Measurements from ENCODE around the gene COL15A1.

COL15A1 gene

GRCh38 chr9:99046068-99046467, 102.4 kb downstream of the COL15A1 start:
- peaks cover 14% of the 10 kb centered on the region for H3K27me3 Mint-ChIP-seq
- peaks cover 20% of the 10 kb centered on the region for H3K9me3 Mint-ChIP-seq
- H3K4me3 Mint-ChIP-seq, result no peak overlapping the region
- CTCF ChIA-PET, result no interaction called here
- no peak for DNase-seq
- no peak overlapping the region for H3K27ac Mint-ChIP-seq
- H3K4me1 Mint-ChIP-seq, result peaks cover 22% of the 10 kb centered on the region
- peaks cover 6% of the 10 kb centered on the region for H3K36me3 Mint-ChIP-seq

- Mint-ChIP-seq H3K27me3 (peaks cover 11% of the 10 kb centered on the region), H3K4me1 (peaks cover 17% of the 10 kb centered on the region), H3K27ac (no peak overlapping the region), H3K9me3 (peaks cover 20% of the 10 kb centered on the region), H3K4me3 (no peak overlapping the region), H3K36me3 (peaks cover 6% of the 10 kb centered on the region)
- CTCF ChIA-PET, result no interaction called here
- no peak for DNase-seq
These were observed 102.9 kb downstream of the COL15A1 start for GRCh38 chr9:99046542-99047071.

- Mint-ChIP-seq H3K27me3 (peaks cover 9% of the 10 kb centered on the region), H3K4me1 (peaks cover 34% of the 10 kb centered on the region), H3K9me3 (peaks cover 15% of the 10 kb centered on the region), H3K4me3 (no peak overlapping the region), H3K27ac (no peak overlapping the region), H3K36me3 (peaks cover 3% of the 10 kb centered on the region)
- no peak for DNase-seq
- CTCF ChIA-PET, result interaction anchor here (0.9 kb wide), 1 partner anchor 44 kb away, joined by 3 read pairs; no protein-coding TSS in a partner anchor
These were observed 105.5 kb downstream of the COL15A1 start for GRCh38 chr9:99049228-99049627.

- Mint-ChIP-seq H3K4me3 (no peak overlapping the region), H3K36me3 (peaks cover 4% of the 10 kb centered on the region), H3K27ac (no peak overlapping the region), H3K9me3 (peaks cover 11% of the 10 kb centered on the region), H3K27me3 (peaks cover 9% of the 10 kb centered on the region), H3K4me1 (peaks cover 38% of the 10 kb centered on the region)
- CTCF ChIA-PET, result interaction anchor here (1.4 kb wide), 1 partner anchor 49 kb away, joined by 4 read pairs; no protein-coding TSS in a partner anchor
- no peak for DNase-seq
These were observed 105.9 kb downstream of the COL15A1 start for GRCh38 chr9:99049641-99050040.

- Mint-ChIP-seq H3K36me3 (peaks cover 6% of the 10 kb centered on the region), H3K9me3 (peaks cover 6% of the 10 kb centered on the region), H3K4me1 (peaks cover 37% of the 10 kb centered on the region), H3K27ac (no peak overlapping the region), H3K27me3 (peaks cover 10% of the 10 kb centered on the region), H3K4me3 (no peak overlapping the region)
- DNase-seq, result no peak
- CTCF ChIA-PET, result interaction anchor here (1.4 kb wide), 1 partner anchor 49 kb away, joined by 4 read pairs; no protein-coding TSS in a partner anchor
These were observed 106.7 kb downstream of the COL15A1 start for GRCh38 chr9:99050292-99050911.

GRCh38 chr9:99050924-99051323, 107.2 kb downstream of the COL15A1 start:
- Mint-ChIP-seq H3K27ac (no peak overlapping the region), H3K4me1 (peaks cover 42% of the 10 kb centered on the region), H3K36me3 (peaks cover 11% of the 10 kb centered on the region), H3K27me3 (peaks cover 16% of the 10 kb centered on the region), H3K4me3 (no peak overlapping the region), H3K9me3 (peaks cover 7% of the 10 kb centered on the region)
- DNase-seq, result no peak
- CTCF ChIA-PET, result interaction anchor here (1.3 to 1.4 kb wide), 2 partner anchors 37 to 50 kb away, joined by 4 read pairs; no protein-coding TSS in a partner anchor

GRCh38 chr9:99051406-99051805, 107.7 kb downstream of the COL15A1 start:
- no peak overlapping the region for H3K4me3 Mint-ChIP-seq
- peaks cover 12% of the 10 kb centered on the region for H3K36me3 Mint-ChIP-seq
- H3K4me1 Mint-ChIP-seq, result peaks cover 47% of the 10 kb centered on the region

GRCh38 chr9:99051851-99052250, 108.1 kb downstream of the COL15A1 start:
- peaks cover 15% of the 10 kb centered on the region for H3K36me3 Mint-ChIP-seq
- H3K27me3 Mint-ChIP-seq, result peaks cover 17% of the 10 kb centered on the region
- H3K9me3 Mint-ChIP-seq, result peaks cover 10% of the 10 kb centered on the region
- no peak overlapping the region for H3K27ac Mint-ChIP-seq
- no peak for DNase-seq
- no peak overlapping the region for H3K4me3 Mint-ChIP-seq
- peaks cover 51% of the 10 kb centered on the region for H3K4me1 Mint-ChIP-seq
- CTCF ChIA-PET, result interaction anchor here (0.6 to 1.3 kb wide), 6 partner anchors 14 to 61 kb away, joined by 3 to 4 read pairs (median 4); no protein-coding TSS in a partner anchor

More at GRCh38 chr9:99051406-99051805, 107.7 kb downstream of the COL15A1 start:
- CTCF ChIA-PET, result interaction anchor here (1.1 to 1.3 kb wide), 4 partner anchors 13 to 52 kb away, joined by 3 to 4 read pairs (median 3); no protein-coding TSS in a partner anchor
- peaks cover 17% of the 10 kb centered on the region for H3K27me3 Mint-ChIP-seq
- H3K9me3 Mint-ChIP-seq, result peaks cover 7% of the 10 kb centered on the region
- no peak for DNase-seq
- H3K27ac Mint-ChIP-seq, result no peak overlapping the region

GRCh38 chr9:99052815-99053715, 109.4 kb downstream of the COL15A1 start:
- H3K4me1 Mint-ChIP-seq, result peaks cover 64% of the 10 kb centered on the region
- H3K9me3 Mint-ChIP-seq, result peaks cover 10% of the 10 kb centered on the region
- DNase-seq, result no peak
- no peak overlapping the region for H3K4me3 Mint-ChIP-seq
- H3K36me3 Mint-ChIP-seq, result peaks cover 15% of the 10 kb centered on the region
- no peak overlapping the region for H3K27ac Mint-ChIP-seq
- peaks cover 17% of the 10 kb centered on the region for H3K27me3 Mint-ChIP-seq
- CTCF ChIA-PET, result interaction anchor here (1.1 kb wide), 2 partner anchors 53 to 60 kb away, joined by 3 to 4 read pairs; no protein-coding TSS in a partner anchor

GRCh38 chr9:99054581-99054980, 110.9 kb downstream of the COL15A1 start:
- Mint-ChIP-seq H3K4me3 (no peak overlapping the region), H3K27ac (no peak overlapping the region), H3K4me1 (peaks cover 73% of the 10 kb centered on the region), H3K27me3 (peaks cover 17% of the 10 kb centered on the region), H3K36me3 (peaks cover 17% of the 10 kb centered on the region), H3K9me3 (peaks cover 10% of the 10 kb centered on the region)
- CTCF ChIA-PET, result interaction anchor here (1.0 to 1.6 kb wide), 2 partner anchors 38 to 49 kb away, joined by 3 to 4 read pairs; no protein-coding TSS in a partner anchor
- DNase-seq, result no peak

GRCh38 chr9:99055384-99055783, 111.7 kb downstream of the COL15A1 start:
- CTCF ChIA-PET, result interaction anchor here (0.8 to 1.6 kb wide), 5 partner anchors 11 to 85 kb away, joined by 3 to 4 read pairs (median 3); no protein-coding TSS in a partner anchor
- Mint-ChIP-seq H3K27me3 (peaks cover 17% of the 10 kb centered on the region), H3K4me3 (no peak overlapping the region)

GRCh38 chr9:99056186-99056585, 112.5 kb downstream of the COL15A1 start:
- no peak overlapping the region for H3K4me3 Mint-ChIP-seq
- H3K4me1 Mint-ChIP-seq, result peaks cover 77% of the 10 kb centered on the region
- CTCF ChIA-PET, result interaction anchor here (0.8 to 1.6 kb wide), 4 partner anchors 10 to 85 kb away, joined by 3 to 4 read pairs (median 3); no protein-coding TSS in a partner anchor

More at GRCh38 chr9:99055384-99055783, 111.7 kb downstream of the COL15A1 start:
- Mint-ChIP-seq H3K36me3 (peaks cover 17% of the 10 kb centered on the region), H3K9me3 (peaks cover 10% of the 10 kb centered on the region), H3K27ac (no peak overlapping the region), H3K4me1 (peaks cover 71% of the 10 kb centered on the region)
- DNase-seq, result no peak

GRCh38 chr9:99056886-99057664, 113.4 kb downstream of the COL15A1 start:
- Mint-ChIP-seq H3K27me3 (peaks cover 19% of the 10 kb centered on the region), H3K4me1 (peaks cover 78% of the 10 kb centered on the region), H3K36me3 (peaks cover 19% of the 10 kb centered on the region), H3K4me3 (peak overlapping the region; percentile 74), H3K9me3 (peaks cover 10% of the 10 kb centered on the region), H3K27ac (peak overlapping the region; percentile 93)
- DNase-seq, result no peak
- CTCF ChIA-PET, result interaction anchor here (0.8 to 2.9 kb wide), 4 partner anchors 47 to 83 kb away, joined by 3 to 17 read pairs (median 4); partner anchors contain the start of gene TGFBR1

More at GRCh38 chr9:99056186-99056585, 112.5 kb downstream of the COL15A1 start:
- Mint-ChIP-seq H3K9me3 (peaks cover 10% of the 10 kb centered on the region), H3K27ac (no peak overlapping the region), H3K36me3 (peaks cover 17% of the 10 kb centered on the region), H3K27me3 (peaks cover 17% of the 10 kb centered on the region)
- DNase-seq, result no peak
